Measurements from ENCODE around the gene FOXL3.
"Not testable (repeated sequence)": the region's sequence is repeated elsewhere in the genome, so short reads cannot be mapped to it uniquely, and the experiment has no call there.

Gene FOXL3

DNA sequence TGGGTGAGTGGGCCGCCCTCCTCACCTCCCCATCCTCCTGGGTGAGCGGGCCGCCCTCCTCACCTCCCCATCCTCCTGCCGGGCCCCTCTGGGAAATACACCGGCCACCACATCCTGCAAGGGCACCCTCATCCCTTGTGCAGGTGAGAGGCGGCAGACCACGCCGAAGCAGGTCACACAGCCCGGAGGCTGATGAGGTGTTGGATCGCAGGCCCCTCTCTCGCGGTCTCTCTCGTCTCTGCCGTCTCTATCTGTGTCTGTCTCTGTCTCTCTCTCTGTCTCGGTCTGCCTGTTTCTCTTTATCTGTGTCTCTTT is 30.8 kb upstream of the FOXL3 start:
- no peak for DNase-seq (ENCODE audit: low read depth)
- in situ Hi-C loops (cut with HindIII; ENCODE audit: low sequenced_read_pairs) = no loop called here
- H3K4me3 ChIP-seq (ENCODE audit: low read depth, low read length) = no peak overlapping the region
- TF ChIP-seq, protein P1, sequence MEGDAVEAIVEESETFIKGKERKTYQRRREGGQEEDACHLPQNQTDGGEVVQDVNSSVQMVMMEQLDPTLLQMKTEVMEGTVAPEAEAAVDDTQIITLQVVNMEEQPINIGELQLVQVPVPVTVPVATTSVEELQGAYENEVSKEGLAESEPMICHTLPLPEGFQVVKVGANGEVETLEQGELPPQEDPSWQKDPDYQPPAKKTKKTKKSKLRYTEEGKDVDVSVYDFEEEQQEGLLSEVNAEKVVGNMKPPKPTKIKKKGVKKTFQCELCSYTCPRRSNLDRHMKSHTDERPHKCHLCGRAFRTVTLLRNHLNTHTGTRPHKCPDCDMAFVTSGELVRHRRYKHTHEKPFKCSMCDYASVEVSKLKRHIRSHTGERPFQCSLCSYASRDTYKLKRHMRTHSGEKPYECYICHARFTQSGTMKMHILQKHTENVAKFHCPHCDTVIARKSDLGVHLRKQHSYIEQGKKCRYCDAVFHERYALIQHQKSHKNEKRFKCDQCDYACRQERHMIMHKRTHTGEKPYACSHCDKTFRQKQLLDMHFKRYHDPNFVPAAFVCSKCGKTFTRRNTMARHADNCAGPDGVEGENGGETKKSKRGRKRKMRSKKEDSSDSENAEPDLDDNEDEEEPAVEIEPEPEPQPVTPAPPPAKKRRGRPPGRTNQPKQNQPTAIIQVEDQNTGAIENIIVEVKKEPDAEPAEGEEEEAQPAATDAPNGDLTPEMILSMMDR (IDR thresholded peaks at IDR 0.05; ENCODE audit: low read depth, low read length, missing control alignments) = no peak

DNA sequence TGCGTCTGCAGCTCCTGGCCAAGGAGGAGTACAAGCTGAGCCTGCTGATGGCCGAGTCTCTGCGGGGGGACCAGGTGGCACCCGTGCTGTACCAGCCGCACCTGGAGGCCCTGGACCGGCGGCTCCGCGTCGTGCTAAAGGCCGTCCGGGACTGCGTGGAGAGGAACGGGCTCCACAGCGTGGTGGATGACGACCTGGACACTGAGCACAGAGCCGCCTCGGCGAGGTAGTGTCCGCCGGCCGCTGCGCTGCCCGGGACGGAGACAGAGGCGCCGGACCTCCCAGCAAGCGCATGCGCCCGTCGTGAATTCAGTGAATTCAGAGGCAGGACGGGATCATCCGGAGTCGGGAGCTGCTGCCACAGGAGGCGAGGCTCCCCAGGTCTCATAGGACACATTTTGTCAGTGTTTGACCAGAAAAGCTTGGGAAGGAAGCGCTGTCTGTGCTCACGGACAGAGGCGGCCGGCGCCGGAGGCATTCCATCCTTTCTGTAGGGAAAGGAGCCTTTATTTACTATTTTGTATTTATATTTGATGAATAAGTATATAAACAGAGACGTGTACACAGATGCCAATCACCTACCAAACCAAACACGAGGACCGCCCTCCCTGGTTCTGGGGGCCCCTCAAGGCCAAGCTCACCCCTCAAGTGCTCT is 30.1 kb upstream of the FOXL3 start:
- H3K4me3 ChIP-seq (ENCODE audit: low read depth, low read length) = no peak overlapping the region
- TF ChIP-seq, protein P1 (IDR thresholded peaks at IDR 0.05; ENCODE audit: low read depth, low read length, missing control alignments) = no peak
- in situ Hi-C loops (cut with HindIII; ENCODE audit: low sequenced_read_pairs) = no loop called here
- DNase-seq (ENCODE audit: low read depth) = no peak

DNA sequence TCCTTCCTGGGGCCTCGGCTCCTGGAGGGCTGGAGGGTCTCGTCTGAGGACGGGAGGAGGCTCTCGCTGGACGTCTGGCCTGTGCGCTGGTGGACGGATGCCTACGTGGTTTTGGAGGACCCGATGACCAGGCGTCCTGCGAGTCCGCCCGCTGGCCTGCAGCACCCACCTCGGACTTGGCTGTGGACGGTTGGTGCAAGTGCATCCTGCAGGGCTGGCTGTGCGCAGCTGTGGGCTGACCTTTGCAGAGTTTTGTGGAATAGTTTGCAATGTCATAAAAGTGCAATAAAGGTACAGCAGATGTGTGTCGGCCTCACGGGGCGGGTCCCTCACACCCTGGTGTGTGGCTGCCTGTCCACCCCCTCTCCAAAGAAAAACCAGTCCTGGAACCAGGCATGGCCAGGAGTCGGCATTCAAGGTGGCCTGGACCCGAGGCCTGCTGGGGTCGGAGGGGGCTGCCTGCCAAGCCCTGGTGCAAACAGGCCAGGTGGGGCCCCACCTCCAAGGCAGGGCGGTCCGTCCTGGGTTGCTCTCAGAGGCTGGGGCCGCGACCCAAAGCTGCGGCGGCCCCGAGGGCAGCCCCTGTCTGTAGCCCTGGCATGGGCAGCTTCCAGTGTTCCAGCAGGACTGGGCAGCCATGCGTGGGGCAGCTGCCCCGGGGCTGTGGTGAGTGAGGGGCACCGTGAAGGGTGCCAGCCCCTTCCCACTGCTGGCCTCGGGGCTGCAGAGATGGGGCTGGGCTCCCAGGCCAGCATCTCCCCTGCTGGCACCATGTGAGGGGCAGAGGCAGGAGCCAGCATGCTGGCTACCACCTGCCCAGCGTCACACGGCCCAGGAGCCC is 29.3 kb upstream of the FOXL3 start:
- TF ChIP-seq, protein P1 (IDR thresholded peaks at IDR 0.05; ENCODE audit: low read depth, low read length, missing control alignments) = no peak
- in situ Hi-C loops (cut with HindIII; ENCODE audit: low sequenced_read_pairs) = no loop called here
- no peak overlapping the region for H3K4me3 ChIP-seq (ENCODE audit: low read depth, low read length)
- no peak for DNase-seq (ENCODE audit: low read depth)

- H3K4me3 ChIP-seq (ENCODE audit: low read depth, low read length) = no peak overlapping the region
- in situ Hi-C loops (cut with HindIII; ENCODE audit: low sequenced_read_pairs) = no loop called here
- TF ChIP-seq, protein P1 (IDR thresholded peaks at IDR 0.05; ENCODE audit: low read depth, low read length, missing control alignments) = no peak
- no peak for DNase-seq (ENCODE audit: low read depth)
Measured at GRCh38 chr7:261341-262250, 28.4 kb upstream of the FOXL3 start.

DNA sequence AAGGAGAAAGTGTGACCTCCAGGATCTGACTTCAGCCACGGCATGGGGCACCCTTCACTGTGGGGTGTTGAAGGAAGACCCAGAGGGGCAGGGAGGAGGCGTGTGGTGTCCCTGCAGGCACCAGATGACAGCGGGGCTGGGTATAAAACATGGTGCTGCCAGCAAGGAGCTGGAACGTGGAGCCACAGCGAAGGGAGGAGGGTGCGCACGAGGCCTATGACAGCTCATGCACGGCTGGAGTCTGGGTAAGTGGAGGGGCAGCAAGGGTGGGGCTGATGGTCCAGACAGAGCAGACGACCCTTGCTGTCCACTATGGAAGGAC is 27.8 kb upstream of the FOXL3 start:
- in situ Hi-C loops (cut with HindIII; ENCODE audit: low sequenced_read_pairs) = no loop called here
- no peak for DNase-seq (ENCODE audit: low read depth)
- TF ChIP-seq, protein P1 (IDR thresholded peaks at IDR 0.05; ENCODE audit: low read depth, low read length, missing control alignments) = no peak

DNA sequence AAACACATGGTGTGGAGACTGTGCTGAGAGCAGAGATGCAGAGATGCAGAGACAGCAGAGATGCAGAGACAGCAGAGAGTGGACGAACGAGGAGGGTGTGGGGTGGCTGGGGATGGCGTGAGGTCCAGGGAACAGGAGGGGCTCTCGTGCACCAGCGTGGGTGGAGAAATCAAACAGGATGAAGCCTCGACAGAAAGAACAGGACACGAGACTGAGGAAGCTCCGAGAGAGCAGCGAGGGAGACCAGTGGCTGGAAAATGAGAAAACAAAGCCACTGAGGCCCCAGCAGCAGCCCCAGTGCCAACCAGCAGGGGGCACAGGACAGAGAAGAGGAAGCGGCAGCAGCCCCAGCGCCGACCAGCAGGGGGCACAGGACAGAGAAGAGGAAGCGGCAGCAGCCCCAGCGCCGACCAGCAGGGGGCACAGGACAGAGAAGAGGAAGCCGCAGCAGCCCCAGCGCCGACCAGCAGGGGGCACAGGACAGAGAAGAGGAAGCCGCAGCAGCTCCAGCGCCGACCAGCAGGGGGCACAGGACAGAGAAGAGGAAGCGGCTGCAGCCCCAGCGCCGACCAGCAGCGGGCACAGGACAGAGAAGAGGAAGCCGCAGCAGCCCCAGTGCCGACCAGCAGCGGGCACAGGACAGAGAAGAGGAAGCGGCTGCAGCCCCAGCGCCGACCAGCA is 27.2 kb upstream of the FOXL3 start:
- DNase-seq (ENCODE audit: low read depth); in situ Hi-C loops (cut with HindIII; ENCODE audit: low sequenced_read_pairs); H3K4me3 ChIP-seq (ENCODE audit: low read depth, low read length): not testable (repeated sequence)
- TF ChIP-seq, protein P1 (IDR thresholded peaks at IDR 0.05; ENCODE audit: low read depth, low read length, missing control alignments) = peak; percentile 40

More for the DNA sequence above, 27.8 kb upstream of the FOXL3 start:
- H3K4me3 ChIP-seq (ENCODE audit: low read depth, low read length) = no peak overlapping the region
